NCI-H774 (cell line): ENCODE results near the gene NCBP1.
A peak's percentile ranks its signal among the peaks of the same experiment; 100 is the strongest.
"Not testable (repeated sequence)": the region's sequence is repeated elsewhere in the genome, so short reads cannot be mapped to it uniquely, and the experiment has no call there.

Experiments
- DNase-seq: peaks from one replicate; lab custom pipeline; 2025; lab: John Stamatoyannopoulos, UW

NCBP1 gene

GRCh38 chr9:97632985-97633858 is at the start of gene NCBP1, which contains the start of gene TSTD2:
NCBP1 (plus strand) TSS chr9:97633821; CDS start chr9:97633882, 61 bp downstream.
TSTD2 (minus strand) TSS chr9:97633368; CDS start chr9:97627562, 5,806 bp downstream.
- DNase-seq = peak; percentile 98

- DNase-seq = not testable (repeated sequence)
Measured at GRCh38 chr9:97584778-97585177, 48.8 kb upstream of the NCBP1 start.

- DNase-seq = not testable (repeated sequence)
Measured at GRCh38 chr9:97586909-97587308, 46.7 kb upstream of the NCBP1 start.

GRCh38 chr9:97591535-97591934 is 42.1 kb upstream of the NCBP1 start:
- no peak for DNase-seq

GRCh38 chr9:97592126-97592525 is 41.5 kb upstream of the NCBP1 start:
- DNase-seq = no peak

GRCh38 chr9:97593960-97594359 is 39.7 kb upstream of the NCBP1 start:
- DNase-seq = no peak

- DNase-seq = no peak
Measured at GRCh38 chr9:97594381-97594921, 39.2 kb upstream of the NCBP1 start.

- DNase-seq = no peak
Measured at GRCh38 chr9:97596906-97597305, 36.7 kb upstream of the NCBP1 start.

- peak; percentile 63 for DNase-seq
Measured at GRCh38 chr9:97598461-97599288, 34.9 kb upstream of the NCBP1 start.

- no peak for DNase-seq
Measured at GRCh38 chr9:97599314-97599846, 34.2 kb upstream of the NCBP1 start.

- no peak for DNase-seq
Measured at GRCh38 chr9:97600531-97601227, 32.9 kb upstream of the NCBP1 start.

GRCh38 chr9:97601228-97601898 is 32.3 kb upstream of the NCBP1 start:
- DNase-seq = no peak

- DNase-seq = no peak
Measured at GRCh38 chr9:97602430-97602829, 31.2 kb upstream of the NCBP1 start.

GRCh38 chr9:97604901-97605645 is 28.5 kb upstream of the NCBP1 start:
- DNase-seq = no peak

- DNase-seq = peak; percentile 38
Measured at GRCh38 chr9:97615439-97616072, 18.1 kb upstream of the NCBP1 start.

GRCh38 chr9:97617939-97618416 is 15.6 kb upstream of the NCBP1 start:
- no peak for DNase-seq

GRCh38 chr9:97620063-97620462 is 13.6 kb upstream of the NCBP1 start:
- DNase-seq = not testable (repeated sequence)

- not testable (repeated sequence) for DNase-seq
Measured at GRCh38 chr9:97622483-97622882, 11.1 kb upstream of the NCBP1 start.

GRCh38 chr9:97623946-97624345 is 9.7 kb upstream of the NCBP1 start:
- DNase-seq = no peak

GRCh38 chr9:97625620-97626019 is 8.0 kb upstream of the NCBP1 start:
- no peak for DNase-seq
